Retinal pigment epithelial cell (primary cell): Measurements from ENCODE around the gene CPSF2.

Experiments used
- DNase-seq: peaks from one replicate; pipeline ENCODE4 v3.0.0-alpha.2; 2010; ENCODE audit warnings: low read depth
- H3K4me3 ChIP-seq: 2 replicates; pipeline ENCODE4 v1.5.1; 2011; ENCODE audit warnings: mild to moderate bottlenecking, low read length, control low read depth, moderate library complexity
- TF ChIP-seq, protein P1 (sequence below): conservative IDR thresholded peaks from 2 replicates; pipeline ENCODE4 v1.5.1; 2011; ENCODE audit warnings: low read depth, low read length, control low read depth, inconsistent platforms

Gene CPSF2

DNA sequence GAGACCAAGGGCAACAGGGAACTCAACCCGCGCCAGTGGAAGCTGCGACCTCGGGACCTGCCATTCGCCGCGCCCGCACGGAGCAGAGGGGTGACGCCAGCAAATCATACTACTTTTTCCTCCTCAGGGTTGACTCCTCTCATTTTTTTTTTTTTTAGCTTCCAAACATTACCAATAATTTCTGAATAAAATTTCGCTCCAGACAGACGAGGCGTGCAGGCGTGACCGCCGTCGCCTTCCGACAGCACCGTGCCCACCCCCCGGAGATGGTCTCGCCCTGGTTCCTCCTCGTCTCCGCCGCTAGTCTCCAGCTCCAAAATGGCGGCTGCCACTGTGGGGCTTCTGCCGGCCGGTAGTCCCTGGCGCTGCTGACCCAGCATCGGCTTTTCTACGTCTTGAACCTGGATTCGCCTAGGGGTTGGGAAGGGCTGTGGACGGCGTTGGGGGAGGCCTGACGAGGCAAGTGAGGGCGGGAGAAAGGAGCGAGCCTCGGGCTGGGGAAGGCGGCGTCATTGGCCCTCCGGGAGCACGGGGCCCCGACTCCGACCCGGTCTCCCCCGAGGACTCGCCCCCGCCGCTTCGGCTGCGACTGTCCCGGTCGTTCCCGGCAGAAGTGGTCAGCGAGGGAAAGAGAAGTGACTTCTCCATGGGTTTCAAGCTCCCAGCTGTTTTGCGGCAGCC lies at the start of gene CPSF2, which contains the start of gene NDUFB1:
CPSF2 (plus strand) TSS at position 300 of the 681 bp plus-strand sequence. CDS start 9,016 bp downstream, outside the sequence.
NDUFB1 (minus strand) TSS at position 37 of the 681 bp plus-strand sequence. CDS start 4,069 bp downstream, outside the sequence.
- peak within 1 kb of the TSS; percentile 95 for H3K4me3 ChIP-seq
- TF ChIP-seq, protein P1, sequence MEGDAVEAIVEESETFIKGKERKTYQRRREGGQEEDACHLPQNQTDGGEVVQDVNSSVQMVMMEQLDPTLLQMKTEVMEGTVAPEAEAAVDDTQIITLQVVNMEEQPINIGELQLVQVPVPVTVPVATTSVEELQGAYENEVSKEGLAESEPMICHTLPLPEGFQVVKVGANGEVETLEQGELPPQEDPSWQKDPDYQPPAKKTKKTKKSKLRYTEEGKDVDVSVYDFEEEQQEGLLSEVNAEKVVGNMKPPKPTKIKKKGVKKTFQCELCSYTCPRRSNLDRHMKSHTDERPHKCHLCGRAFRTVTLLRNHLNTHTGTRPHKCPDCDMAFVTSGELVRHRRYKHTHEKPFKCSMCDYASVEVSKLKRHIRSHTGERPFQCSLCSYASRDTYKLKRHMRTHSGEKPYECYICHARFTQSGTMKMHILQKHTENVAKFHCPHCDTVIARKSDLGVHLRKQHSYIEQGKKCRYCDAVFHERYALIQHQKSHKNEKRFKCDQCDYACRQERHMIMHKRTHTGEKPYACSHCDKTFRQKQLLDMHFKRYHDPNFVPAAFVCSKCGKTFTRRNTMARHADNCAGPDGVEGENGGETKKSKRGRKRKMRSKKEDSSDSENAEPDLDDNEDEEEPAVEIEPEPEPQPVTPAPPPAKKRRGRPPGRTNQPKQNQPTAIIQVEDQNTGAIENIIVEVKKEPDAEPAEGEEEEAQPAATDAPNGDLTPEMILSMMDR: no peak
- DNase-seq: no peak

DNA sequence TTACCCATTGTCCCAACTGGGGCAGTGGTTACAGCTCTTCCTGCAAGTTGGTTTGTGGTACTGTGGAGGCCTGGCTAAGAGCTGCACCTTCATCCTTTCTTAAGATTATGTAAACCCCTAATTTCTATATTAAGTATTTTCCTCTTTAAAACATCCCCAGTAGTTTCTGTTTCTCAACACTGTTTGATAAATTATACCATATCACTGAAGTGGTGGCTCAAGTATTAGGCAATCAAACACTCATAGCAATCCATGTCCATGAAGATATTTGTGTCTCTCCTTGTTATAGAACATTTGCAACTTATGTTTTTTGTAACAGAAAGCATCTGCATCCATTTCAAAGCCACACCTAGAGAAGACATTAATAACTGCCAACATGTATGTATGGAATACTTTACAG lies 47.2 kb upstream of the CPSF2 start:
- TF ChIP-seq, protein P1: no peak
- no peak for DNase-seq
- no peak overlapping the region for H3K4me3 ChIP-seq

DNA sequence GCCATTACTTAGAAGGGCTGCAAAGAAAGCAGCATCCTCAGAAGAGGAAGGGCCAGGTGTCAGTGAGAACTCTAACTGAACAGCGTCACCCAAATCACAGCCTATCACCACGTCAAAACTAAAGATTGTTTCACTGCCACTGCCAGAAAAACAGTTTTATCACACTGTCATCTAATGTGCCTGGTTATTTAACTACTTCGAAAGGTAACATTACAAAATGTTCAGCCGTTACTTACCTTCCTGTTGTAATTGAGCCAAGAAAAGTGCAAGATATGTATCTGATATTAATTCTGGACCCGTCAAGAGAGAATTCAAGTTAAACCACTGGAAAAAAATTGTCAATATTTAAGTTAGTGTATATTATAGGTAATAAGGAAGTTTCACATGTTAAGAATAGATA lies 33.3 kb upstream of the CPSF2 start:
- no peak overlapping the region for H3K4me3 ChIP-seq
- no peak for DNase-seq
- TF ChIP-seq, protein P1: no peak

DNA sequence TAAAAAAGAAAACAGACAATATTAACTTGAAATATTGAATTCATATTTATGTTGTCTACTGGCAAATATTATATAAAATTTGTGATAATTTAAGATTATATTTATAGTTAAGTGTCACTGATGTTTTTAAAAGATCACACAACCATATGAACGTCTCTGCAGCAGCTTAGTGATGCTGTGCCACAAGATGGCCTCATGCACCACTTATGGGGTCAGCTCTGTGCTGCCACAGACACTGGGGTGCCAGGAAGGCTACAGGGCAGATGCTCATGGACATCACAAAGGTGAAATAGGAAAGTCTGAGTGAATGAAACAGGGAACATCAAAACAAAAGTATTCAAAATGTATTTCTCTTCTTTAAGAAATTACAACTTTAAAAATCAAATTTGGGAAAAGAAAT lies 28.4 kb upstream of the CPSF2 start:
- H3K4me3 ChIP-seq: no peak overlapping the region
- TF ChIP-seq, protein P1: no peak
- no peak for DNase-seq

DNA sequence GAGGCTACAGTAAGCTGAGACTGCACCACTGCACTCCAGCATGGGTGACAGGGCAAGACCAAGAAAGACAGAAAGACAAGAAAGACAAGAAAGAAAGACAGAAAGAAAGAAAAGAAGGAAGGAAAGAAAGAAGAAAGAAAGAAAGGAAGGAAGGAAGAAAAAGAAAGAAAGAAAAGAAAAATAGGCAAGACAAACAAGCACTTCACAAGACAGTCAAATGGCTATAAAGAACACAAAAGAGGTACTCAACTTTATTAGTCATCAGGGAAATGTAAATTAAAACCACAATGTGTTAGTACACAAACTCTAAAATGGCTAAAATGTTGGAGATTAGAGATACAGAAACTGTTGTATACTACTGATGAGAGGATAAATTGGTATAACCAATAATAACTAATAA lies 22.0 kb upstream of the CPSF2 start:
- TF ChIP-seq, protein P1: no peak
- no peak for DNase-seq
- H3K4me3 ChIP-seq: no peak overlapping the region

DNA sequence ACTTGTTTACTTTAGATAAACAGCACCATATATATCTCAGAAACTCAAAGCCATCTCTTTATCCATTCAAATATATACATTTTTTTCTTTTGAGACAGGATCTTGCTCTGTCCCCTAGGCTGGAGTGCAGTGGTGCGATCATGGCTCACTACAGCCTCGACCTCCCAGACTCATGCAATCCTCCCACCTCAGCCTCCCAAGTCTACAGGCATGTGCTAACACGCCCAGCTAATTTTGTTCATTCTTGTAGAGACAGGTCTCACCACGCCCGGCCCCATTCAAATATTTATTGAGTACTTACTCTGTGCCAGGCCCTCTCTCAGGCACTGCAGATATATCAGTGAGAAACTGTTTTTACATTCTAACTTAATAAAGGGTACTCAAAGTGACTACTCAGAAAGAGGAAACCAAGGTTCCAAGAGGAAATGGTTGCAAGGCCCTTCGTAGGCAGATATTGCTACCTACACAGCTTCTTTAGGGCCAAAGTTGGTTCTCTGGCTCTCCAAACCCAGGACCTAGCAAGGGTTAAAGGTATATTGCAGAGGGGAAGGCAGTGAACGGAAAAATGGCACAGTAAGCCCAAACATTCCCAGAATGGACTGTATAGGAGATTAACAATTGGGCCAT lies 18.3 kb upstream of the CPSF2 start:
- H3K4me3 ChIP-seq: no peak overlapping the region
- TF ChIP-seq, protein P1: no peak
- DNase-seq: no peak
